VCaP (cell line): ENCODE results near the gene AREG.

Experiments
- H3K27ac ChIP-seq: fragments of 450-650 bp; 2 replicates; pipeline ENCODE4 v1.5.1; 2017
- CTCF ChIP-seq: fragments of 450-650 bp; conservative IDR thresholded peaks from 2 replicates; pipeline ENCODE4 v1.5.1; 2017; ENCODE audit warnings: mild to moderate bottlenecking, moderate library complexity

AREG gene

GRCh38 chr4:74446193-74446868, 1.4 kb downstream of the AREG start:
- H3K27ac ChIP-seq, result no peak overlapping the region

DNA sequence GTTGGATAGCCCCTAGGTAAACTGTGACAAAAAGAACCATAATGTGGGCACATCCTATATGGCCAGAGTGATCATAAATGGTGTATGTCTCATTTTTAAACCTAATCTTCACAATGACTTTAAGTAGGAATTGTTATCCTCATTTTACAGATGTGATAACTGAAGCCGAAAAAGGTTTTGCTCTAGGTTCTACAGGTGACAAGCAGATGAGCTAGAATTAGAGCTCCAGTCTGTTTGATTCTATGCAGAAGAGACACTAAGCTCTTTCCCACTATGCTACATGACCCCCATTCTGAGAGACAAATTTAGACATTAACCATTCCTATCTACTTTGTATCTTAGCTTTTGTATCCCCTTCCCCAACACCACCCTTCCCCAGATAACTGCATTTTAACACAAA, 2.0 kb downstream of the AREG start:
- no peak for TF ChIP-seq CTCF
- no peak overlapping the region for H3K27ac ChIP-seq

More at GRCh38 chr4:74446193-74446868, 1.4 kb downstream of the AREG start:
- TF ChIP-seq CTCF, result no peak

- TF ChIP-seq CTCF, result no peak
- no peak overlapping the region for H3K27ac ChIP-seq
Measured at GRCh38 chr4:74447636-74448233, 2.8 kb downstream of the AREG start.

DNA sequence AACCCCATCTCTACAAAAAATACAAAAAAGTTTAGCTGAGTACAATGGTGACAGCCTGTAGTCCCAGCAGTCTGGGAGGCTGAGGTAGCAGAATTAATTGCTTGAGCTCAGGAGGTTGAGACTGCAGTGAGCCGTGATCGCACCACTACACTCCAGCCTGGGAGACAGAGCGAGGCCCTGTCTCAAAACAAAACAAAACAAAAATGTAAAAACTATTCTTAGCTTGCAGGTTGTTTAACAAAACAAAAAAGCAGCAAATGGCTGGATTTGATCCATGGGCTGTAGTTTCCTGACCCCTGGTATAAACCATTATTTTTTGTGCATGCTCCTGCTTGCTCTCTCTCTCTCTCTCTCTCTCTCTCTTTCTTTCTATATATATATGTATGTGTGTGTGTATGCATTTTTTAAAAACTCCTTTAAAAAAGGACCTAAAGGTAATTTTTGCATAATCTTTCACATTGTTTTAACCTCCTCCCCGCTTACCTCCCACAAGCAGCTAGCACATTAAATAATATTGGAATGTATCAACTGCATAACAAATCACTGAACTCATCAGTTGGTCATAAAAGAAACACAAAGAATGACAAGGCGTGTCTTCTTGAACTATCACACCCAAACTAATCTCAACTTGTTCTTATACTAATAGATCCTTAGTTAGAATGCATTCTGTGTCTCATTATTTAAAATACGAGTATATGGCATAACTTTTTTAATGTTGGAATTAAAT, 4.8 kb downstream of the AREG start:
- H3K27ac ChIP-seq, result no peak overlapping the region
- TF ChIP-seq CTCF, result no peak

GRCh38 chr4:74450298-74450683, 5.4 kb downstream of the AREG start:
- TF ChIP-seq CTCF, result no peak

DNA sequence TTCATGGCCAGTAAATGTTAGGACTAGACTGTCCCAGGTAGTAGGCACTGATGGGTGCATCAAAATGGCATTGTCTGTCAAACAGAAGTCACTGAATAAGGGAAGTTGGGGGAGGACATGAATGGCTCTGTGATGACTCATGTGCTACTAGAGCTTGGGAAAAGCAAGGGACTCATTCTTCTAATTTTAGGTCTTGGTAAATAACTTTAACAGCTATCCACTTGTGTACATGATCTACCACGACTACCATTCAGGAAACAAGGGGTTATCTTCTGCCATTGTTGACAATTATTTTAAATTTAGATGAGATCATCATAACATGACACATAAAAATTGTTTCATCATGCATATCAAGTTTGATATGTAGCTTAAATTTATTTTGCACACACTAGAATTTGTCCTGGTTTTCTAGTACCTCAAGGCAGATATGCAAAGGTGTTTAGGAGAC, 6.3 kb downstream of the AREG start:
- no peak for TF ChIP-seq CTCF
- no peak overlapping the region for H3K27ac ChIP-seq

More at GRCh38 chr4:74450298-74450683, 5.4 kb downstream of the AREG start:
- no peak overlapping the region for H3K27ac ChIP-seq

- no peak for TF ChIP-seq CTCF
Measured at GRCh38 chr4:74453037-74453635, 8.2 kb downstream of the AREG start.

More at GRCh38 chr4:74453037-74453635, 8.2 kb downstream of the AREG start:
- no peak overlapping the region for H3K27ac ChIP-seq
